IMR-90 (cell line): ENCODE measurements around the gene RABL2B. TPM values are rescaled to one million over a fixed set of nuclear protein-coding genes. Genes with fewer than 3 reads are reported as not detected.

Experiments
- ATAC-seq: fragments of 200-7000 bp; cut with Tn5 transposase; 2 replicates; pipeline ENCODE4 v1.9.1; 2020; ENCODE audit warnings: low read depth, mild to moderate bottlenecking, moderate library complexity
- BruUV-seq: library from RNA; stranded (reverse); fragments of 400-500 nt; replicated peaks from 2 replicates; lab custom pipeline; 2021; lab: Mats Ljungman, UMichigan
- CTCF ChIA-PET: fragments of 300-600 bp; formaldehyde crosslinking; extraction: SDS; loops from one replicate; lab custom pipeline; 2021; ENCODE audit warnings: antibody characterized with exemption; lab: Yijun Ruan, JAX
- POLR2A ChIA-PET: fragments of 300-600 bp; sonication (Branson Sonifier 250); formaldehyde crosslinking; loops from one replicate; lab custom pipeline; 2022; ENCODE audit warnings: antibody characterized with exemption; ENCODE audit not compliant: unreplicated experiment; lab: Charles Lee
- DNase-seq: peaks from one replicate; pipeline ENCODE4 v3.0.0; 2013
- H2AFZ ChIP-seq: replicated peaks from 2 replicates; pipeline ENCODE3; 2013; ENCODE audit warnings: low read length, mild to moderate bottlenecking; ENCODE audit not compliant: poor library complexity
- H2AK5ac ChIP-seq: 2 replicates; pipeline ENCODE4 v1.6.1; 2013; ENCODE audit warnings: low read depth, low read length, inconsistent platforms
- H2AK9ac ChIP-seq: replicated peaks from 2 replicates; pipeline ENCODE3; 2013; ENCODE audit warnings: mild to moderate bottlenecking, low read depth, low read length, moderate library complexity; ENCODE audit not compliant: poor library complexity
- H2BK120ac ChIP-seq: 2 replicates; pipeline ENCODE4 v1.6.1; 2013; ENCODE audit warnings: low read depth, low read length, inconsistent platforms
- H2BK15ac ChIP-seq: 3 replicates; pipeline ENCODE4 v1.6.1; 2013; ENCODE audit warnings: low read depth, low read length, inconsistent platforms
- H2BK20ac ChIP-seq: 2 replicates; pipeline ENCODE4 v1.6.1; 2013; ENCODE audit warnings: low read depth, mild to moderate bottlenecking, inconsistent platforms, low read length, moderate library complexity
- H2BK5ac ChIP-seq: 2 replicates; pipeline ENCODE4 v1.6.1; 2013; ENCODE audit warnings: mild to moderate bottlenecking, low read depth, low read length, inconsistent platforms; ENCODE audit not compliant: poor library complexity, severe bottlenecking
- H3K14ac ChIP-seq: replicated peaks from 2 replicates; pipeline ENCODE4 v1.6.1; 2013; ENCODE audit warnings: low read depth, low read length, inconsistent platforms
- H3K18ac ChIP-seq: 2 replicates; pipeline ENCODE4 v1.6.1; 2013; ENCODE audit warnings: low read depth, low read length, control low read depth
- H3K23ac ChIP-seq: 2 replicates; pipeline ENCODE4 v1.6.1; 2013; ENCODE audit warnings: low read depth, low read length, inconsistent platforms
- H3K27ac ChIP-seq: 2 replicates; pipeline ENCODE4 v1.5.1; 2013; ENCODE audit warnings: mild to moderate bottlenecking, control low read depth, low read length; ENCODE audit not compliant: insufficient read depth
- H3K27me3 ChIP-seq: 2 replicates; pipeline ENCODE4 v1.6.1; 2013; ENCODE audit warnings: low read length; ENCODE audit not compliant: control insufficient read depth, insufficient read depth
- H3K36me3 ChIP-seq: 2 replicates; pipeline ENCODE4 v1.6.1; 2013; ENCODE audit warnings: low read length, mixed read lengths; ENCODE audit not compliant: control insufficient read depth, insufficient read depth
- H3K4ac ChIP-seq: 2 replicates; pipeline ENCODE4 v1.6.1; 2013; ENCODE audit warnings: low read depth, low read length, inconsistent platforms
- H3K4me1 ChIP-seq: 2 replicates; pipeline ENCODE4 v1.6.1; 2013; ENCODE audit warnings: low read length, mixed read lengths; ENCODE audit not compliant: control insufficient read depth, insufficient read depth
- H3K4me2 ChIP-seq: 2 replicates; pipeline ENCODE4 v1.6.1; 2013; ENCODE audit warnings: low read depth, mild to moderate bottlenecking, control low read depth, low read length, moderate library complexity
- H3K4me3 ChIP-seq: 2 replicates; pipeline ENCODE4 v1.5.1; 2013; ENCODE audit warnings: low read depth, mild to moderate bottlenecking, control low read depth, low read length, moderate library complexity; ENCODE audit not compliant: insufficient read depth
- H3K56ac ChIP-seq: 2 replicates; pipeline ENCODE4 v1.6.1; 2013; ENCODE audit warnings: low read length, inconsistent platforms; ENCODE audit not compliant: insufficient read depth; ENCODE audit errors: extremely low read depth
- H3K79me1 ChIP-seq, 2 experiments: 2 replicates each; pipeline ENCODE4 v1.6.1; 2013; ENCODE audit warnings: low read length in 2 of 2, inconsistent platforms in 1 of 2, low read depth in 1 of 2
- H3K9ac ChIP-seq: 2 replicates; pipeline ENCODE4 v1.6.1; 2013; ENCODE audit warnings: low read depth, low read length, control low read depth
- H3K9me1 ChIP-seq: 2 replicates; pipeline ENCODE4 v1.6.1; 2013; ENCODE audit warnings: low read length, inconsistent platforms; ENCODE audit not compliant: insufficient read depth
- H3K9me3 ChIP-seq: 2 replicates; pipeline ENCODE4 v1.6.1; 2013; ENCODE audit warnings: low read length; ENCODE audit not compliant: control insufficient read depth, insufficient read depth
- H4K20me1 ChIP-seq: 2 replicates; pipeline ENCODE4 v1.6.1; 2013; ENCODE audit warnings: low read length, inconsistent platforms; ENCODE audit not compliant: insufficient read depth
- H4K5ac ChIP-seq: 2 replicates; pipeline ENCODE4 v1.6.1; 2013; ENCODE audit warnings: mild to moderate bottlenecking, low read depth, low read length, control low read depth
- H4K8ac ChIP-seq, 2 experiments: 2 replicates each; pipeline ENCODE4 v1.6.1; 2013; ENCODE audit warnings: low read depth in 2 of 2, low read length in 2 of 2, control low read depth in 1 of 2, inconsistent platforms in 1 of 2
- H4K91ac ChIP-seq: 2 replicates; pipeline ENCODE4 v1.6.1; 2013; ENCODE audit warnings: low read depth, low read length, inconsistent platforms; ENCODE audit not compliant: insufficient read depth
- BHLHE40 ChIP-seq: fragments of 150-350 bp; IDR thresholded peaks from 2 replicates; pipeline ENCODE4 v1.6.1; 2016; ENCODE audit warnings: mild to moderate bottlenecking, low read depth, low read length
- CEBPB ChIP-seq: IDR thresholded peaks from 2 replicates; pipeline ENCODE4 v1.6.1; 2012; ENCODE audit warnings: low read depth, low read length, improper control_type of control experiment
- CHD1 ChIP-seq: IDR thresholded peaks from 2 replicates; pipeline ENCODE4 v1.6.1; 2012; ENCODE audit warnings: low read depth, low read length, improper control_type of control experiment
- FOS ChIP-seq: fragments of 150-350 bp; IDR thresholded peaks from 2 replicates; pipeline ENCODE4 v1.6.1; 2016; ENCODE audit warnings: low read depth, low read length
- MAFK ChIP-seq: IDR thresholded peaks from 2 replicates; pipeline ENCODE4 v1.6.1; 2012; ENCODE audit warnings: low read depth, low read length, improper control_type of control experiment
- MAZ ChIP-seq: IDR thresholded peaks from 2 replicates; pipeline ENCODE4 v1.6.1; 2012; ENCODE audit warnings: low read depth, mild to moderate bottlenecking, low read length, improper control_type of control experiment, moderate library complexity, borderline replicate concordance
- MXI1 ChIP-seq: IDR thresholded peaks from 2 replicates; pipeline ENCODE4 v1.6.1; 2012; ENCODE audit warnings: low read depth, mild to moderate bottlenecking, low read length, moderate library complexity, borderline replicate concordance
- NFE2L2 ChIP-seq: fragments of 150-350 bp; IDR thresholded peaks from 2 replicates; pipeline ENCODE4 v1.6.1; 2016; ENCODE audit warnings: low read depth, mild to moderate bottlenecking, low read length
- POLR2A ChIP-seq: IDR thresholded peaks from 2 replicates; pipeline ENCODE4 v1.6.1; 2012; ENCODE audit warnings: mild to moderate bottlenecking, low read depth, low read length
- RFX5 ChIP-seq: IDR thresholded peaks from 2 replicates; pipeline ENCODE4 v1.8.0; 2012; ENCODE audit warnings: low read depth, mild to moderate bottlenecking, low read length, moderate library complexity
- SMC3 ChIP-seq: fragments of 150-350 bp; IDR thresholded peaks from 2 replicates; pipeline ENCODE4 v1.6.1; 2016; ENCODE audit warnings: low read depth, mild to moderate bottlenecking, antibody characterized with exemption, low read length, moderate library complexity
- WGBS, 2 experiments: methylation state at CpG; one replicate each; pipeline versions ENCODE4 v1.1.5 to v1.1.7; 2013; ENCODE audit warnings: missing lambda C conversion rate in 2 of 2; ENCODE audit not compliant: insufficient read length in 1 of 2; ENCODE audit errors: extremely low coverage in 2 of 2; 5-methylcytosine and 5-hydroxymethylcytosine counted together
- dilution Hi-C: fragments of 300-500 bp; cut with HindIII; formaldehyde crosslinking; loops from one replicate; pipeline ENCODE4 v1.14.3; 2018; ENCODE audit warnings: low sequenced_read_pairs; ENCODE audit not compliant: unreplicated experiment
- in situ Hi-C: fragments of 300-500 bp; cut with MboI; formaldehyde crosslinking; loops from 3 replicates; pipeline ENCODE4 v1.14.3; 2019; ENCODE audit warnings: low sequenced_read_pairs, inconsistent platforms, mixed read lengths
- intact Hi-C: fragments of 100-400 bp; cut with micrococcal nuclease; formaldehyde crosslinking; loops from 2 replicates; pipeline ENCODE4 v1.10.0; 2022
- polyA plus RNA-seq, 3 experiments: library from polyadenylated mRNA; depleted of rRNA; stranded (reverse); fragments of >200 nt; gene quantifications; 2 replicates each; pipeline ENCODE4 v1.2.3, GENCODE V29; 2012; ENCODE audit warnings: low replicate concordance in 1 of 3
- total RNA-seq: library from RNA; depleted of rRNA; stranded (reverse); fragments of >200 nt; gene quantifications from 2 replicates; pipeline ENCODE4 v1.2.3, GENCODE V29; 2012
- TF ChIP-seq, protein P1 (sequence below): conservative IDR thresholded peaks from 2 replicates; pipeline ENCODE4 v1.5.1; 2012; ENCODE audit warnings: mild to moderate bottlenecking, low read depth, low read length, improper control_type of control experiment
- TF ChIP-seq, protein P2 (sequence below): fragments of 150-350 bp; IDR thresholded peaks from 2 replicates; pipeline ENCODE4 v1.6.1; 2016; ENCODE audit warnings: low read depth, mild to moderate bottlenecking, low read length, moderate library complexity, borderline replicate concordance
- TF ChIP-seq, protein P3 (sequence below): fragments of 150-350 bp; IDR thresholded peaks from 2 replicates; pipeline ENCODE4 v1.6.1; 2017; ENCODE audit warnings: mild to moderate bottlenecking, antibody characterized with exemption, low read length, low read depth

RABL2B gene
- total and polyA plus RNA-seq, 2 of the 4 experiments (the other 2 are of a cell fraction) = 8.4 to 23.3 TPM

DNA sequence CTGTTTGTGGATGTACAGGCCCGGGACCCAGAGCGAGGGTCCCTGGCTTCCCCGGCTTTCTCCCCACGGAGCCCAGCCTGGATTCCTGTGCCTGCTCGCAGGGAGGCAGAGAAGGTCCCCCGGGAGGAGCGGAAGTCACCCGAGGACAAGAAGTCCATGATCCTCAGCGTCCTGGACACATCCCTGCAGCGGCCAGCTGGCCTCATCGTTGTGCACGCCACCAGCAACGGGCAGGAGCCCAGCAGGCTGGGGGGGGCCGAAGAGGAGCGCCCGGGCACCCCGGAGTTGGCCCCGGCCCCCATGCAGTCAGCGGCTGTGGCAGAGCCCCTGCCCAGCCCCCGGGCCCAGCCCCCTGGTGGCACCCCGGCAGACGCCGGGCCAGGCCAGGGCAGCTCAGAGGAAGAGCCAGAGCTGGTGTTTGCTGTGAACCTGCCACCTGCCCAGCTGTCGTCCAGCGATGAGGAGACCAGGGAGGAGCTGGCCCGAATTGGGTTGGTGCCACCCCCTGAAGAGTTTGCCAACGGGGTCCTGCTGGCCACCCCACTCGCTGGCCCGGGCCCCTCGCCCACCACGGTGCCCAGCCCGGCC, 62.1 kb downstream of the RABL2B start:
- no peak overlapping the region for H4K91ac ChIP-seq
- no peak overlapping the region for H3K14ac ChIP-seq
- H3K4ac ChIP-seq = no peak overlapping the region
- no peak overlapping the region for H2AK9ac ChIP-seq
- dilution Hi-C loops (no loop called here), in situ Hi-C loops (no loop called here), intact Hi-C loops (no loop called here)
- BruUV-seq = no TSS peak
- H3K23ac ChIP-seq = no peak overlapping the region
- no peak overlapping the region for H2AFZ ChIP-seq
- ChIA-PET CTCF (no interaction called here), POLR2A (interaction anchor here (0.6 kb wide), 1 partner anchor 621 kb away, joined by 4 read pairs; no protein-coding TSS in a partner anchor)
- H2BK15ac ChIP-seq = no peak overlapping the region
- H3K9me1 ChIP-seq = no peaks in the 10 kb centered on the region
- H3K4me1 ChIP-seq = no peaks in the 10 kb centered on the region
- no peak overlapping the region for H3K27ac ChIP-seq
- H4K5ac ChIP-seq = no peak overlapping the region
- H2AK5ac ChIP-seq = no peak overlapping the region
- peaks cover 17% of the 10 kb centered on the region; the same call in 1 of the 2 replicates for H3K27me3 ChIP-seq
- H3K4me2 ChIP-seq = no peak overlapping the region
- no peaks in the 10 kb centered on the region for H3K9me3 ChIP-seq
- H4K8ac ChIP-seq = no peak overlapping the region
- no peak overlapping the region for H3K4me3 ChIP-seq
- H2BK120ac ChIP-seq = no peak overlapping the region
- H3K18ac ChIP-seq = no peak overlapping the region
- no peaks in the 10 kb centered on the region for H3K79me1 ChIP-seq
- H2BK5ac ChIP-seq = no peak overlapping the region
- no peak for ATAC-seq
- no peaks in the 10 kb centered on the region; the same call in 1 of the 2 replicates for H4K20me1 ChIP-seq
- TF ChIP-seq RFX5 (no peak), MXI1 (no peak), FOS (no peak), SMC3 (no peak), POLR2A (no peak), CHD1 (no peak), MAFK (no peak), NFE2L2 (no peak), BHLHE40 (no peak), CEBPB (no peak), MAZ (no peak)
- TF ChIP-seq, protein P1, sequence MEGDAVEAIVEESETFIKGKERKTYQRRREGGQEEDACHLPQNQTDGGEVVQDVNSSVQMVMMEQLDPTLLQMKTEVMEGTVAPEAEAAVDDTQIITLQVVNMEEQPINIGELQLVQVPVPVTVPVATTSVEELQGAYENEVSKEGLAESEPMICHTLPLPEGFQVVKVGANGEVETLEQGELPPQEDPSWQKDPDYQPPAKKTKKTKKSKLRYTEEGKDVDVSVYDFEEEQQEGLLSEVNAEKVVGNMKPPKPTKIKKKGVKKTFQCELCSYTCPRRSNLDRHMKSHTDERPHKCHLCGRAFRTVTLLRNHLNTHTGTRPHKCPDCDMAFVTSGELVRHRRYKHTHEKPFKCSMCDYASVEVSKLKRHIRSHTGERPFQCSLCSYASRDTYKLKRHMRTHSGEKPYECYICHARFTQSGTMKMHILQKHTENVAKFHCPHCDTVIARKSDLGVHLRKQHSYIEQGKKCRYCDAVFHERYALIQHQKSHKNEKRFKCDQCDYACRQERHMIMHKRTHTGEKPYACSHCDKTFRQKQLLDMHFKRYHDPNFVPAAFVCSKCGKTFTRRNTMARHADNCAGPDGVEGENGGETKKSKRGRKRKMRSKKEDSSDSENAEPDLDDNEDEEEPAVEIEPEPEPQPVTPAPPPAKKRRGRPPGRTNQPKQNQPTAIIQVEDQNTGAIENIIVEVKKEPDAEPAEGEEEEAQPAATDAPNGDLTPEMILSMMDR = no peak
- TF ChIP-seq, protein P2, sequence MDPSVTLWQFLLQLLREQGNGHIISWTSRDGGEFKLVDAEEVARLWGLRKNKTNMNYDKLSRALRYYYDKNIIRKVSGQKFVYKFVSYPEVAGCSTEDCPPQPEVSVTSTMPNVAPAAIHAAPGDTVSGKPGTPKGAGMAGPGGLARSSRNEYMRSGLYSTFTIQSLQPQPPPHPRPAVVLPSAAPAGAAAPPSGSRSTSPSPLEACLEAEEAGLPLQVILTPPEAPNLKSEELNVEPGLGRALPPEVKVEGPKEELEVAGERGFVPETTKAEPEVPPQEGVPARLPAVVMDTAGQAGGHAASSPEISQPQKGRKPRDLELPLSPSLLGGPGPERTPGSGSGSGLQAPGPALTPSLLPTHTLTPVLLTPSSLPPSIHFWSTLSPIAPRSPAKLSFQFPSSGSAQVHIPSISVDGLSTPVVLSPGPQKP = no peak
- TF ChIP-seq, protein P3, sequence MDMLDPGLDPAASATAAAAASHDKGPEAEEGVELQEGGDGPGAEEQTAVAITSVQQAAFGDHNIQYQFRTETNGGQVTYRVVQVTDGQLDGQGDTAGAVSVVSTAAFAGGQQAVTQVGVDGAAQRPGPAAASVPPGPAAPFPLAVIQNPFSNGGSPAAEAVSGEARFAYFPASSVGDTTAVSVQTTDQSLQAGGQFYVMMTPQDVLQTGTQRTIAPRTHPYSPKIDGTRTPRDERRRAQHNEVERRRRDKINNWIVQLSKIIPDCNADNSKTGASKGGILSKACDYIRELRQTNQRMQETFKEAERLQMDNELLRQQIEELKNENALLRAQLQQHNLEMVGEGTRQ = no peak
- H3K9ac ChIP-seq = no peak overlapping the region
- no peak overlapping the region for H2BK20ac ChIP-seq
- no peak for DNase-seq
- WGBS, 2 experiments = 81% methylated on average over 21 of the region's 32 CpGs; no CpG with 5 or more reads in 1 of the 2 experiments
- H3K56ac ChIP-seq = no peak overlapping the region
- peaks cover 14% of the 10 kb centered on the region for H3K36me3 ChIP-seq
